Hepatocyte (in vitro differentiated cells): ENCODE data around the gene PTH2R. TPM values are rescaled to one million over a fixed set of nuclear protein-coding genes. Genes with fewer than 3 reads are reported as not detected.
A peak's percentile ranks its signal among the peaks of the same experiment; 100 is the strongest.
"Not testable (repeated sequence)": the region's sequence is repeated elsewhere in the genome, so short reads cannot be mapped to it uniquely, and the experiment has no call there.

Experiments used
- DNase-seq: peaks from one replicate; pipeline ENCODE4 v3.0.0-alpha.2; 2016; ENCODE audit warnings: low spot score
- H2AFZ ChIP-seq: fragments of 200-600 bp; sonication (generic); 2 replicates; pipeline ENCODE4 v1.6.0; 2016; ENCODE audit warnings: antibody characterized with exemption, mild to moderate bottlenecking
- H3K27ac ChIP-seq: fragments of 200-600 bp; sonication (generic); 2 replicates; pipeline ENCODE4 v1.5.1; 2016; ENCODE audit warnings: mild to moderate bottlenecking
- H3K27me3 ChIP-seq: fragments of 200-600 bp; sonication (generic); 2 replicates; pipeline ENCODE4 v1.6.1; 2016
- H3K36me3 ChIP-seq: fragments of 200-600 bp; sonication (generic); replicated peaks from 2 replicates; pipeline ENCODE4 v1.5.1; 2016; ENCODE audit warnings: low read depth; ENCODE audit not compliant: insufficient read depth
- H3K4me1 ChIP-seq: fragments of 200-600 bp; sonication (generic); 2 replicates; pipeline ENCODE4 v1.5.1; 2016; ENCODE audit warnings: mild to moderate bottlenecking, moderate library complexity; ENCODE audit not compliant: insufficient read depth
- H3K4me2 ChIP-seq: fragments of 200-600 bp; sonication (generic); 2 replicates; pipeline ENCODE4 v1.6.0; 2016
- H3K4me3 ChIP-seq: fragments of 200-600 bp; sonication (generic); 2 replicates; pipeline ENCODE4 v1.5.1; 2016; ENCODE audit warnings: mild to moderate bottlenecking
- H3K79me2 ChIP-seq: fragments of 200-600 bp; sonication (generic); 2 replicates; pipeline ENCODE4 v1.6.0; 2017; ENCODE audit warnings: mild to moderate bottlenecking
- H3K9me2 ChIP-seq: fragments of 200-600 bp; sonication (generic); replicated peaks from 2 replicates; pipeline ENCODE4 v1.6.0; 2017; ENCODE audit warnings: mild to moderate bottlenecking; ENCODE audit not compliant: insufficient read depth
- H3K9me3 ChIP-seq: fragments of 200-600 bp; sonication (generic); 2 replicates; pipeline ENCODE4 v1.5.1; 2016; ENCODE audit warnings: low read depth, mild to moderate bottlenecking
- H4K20me1 ChIP-seq: fragments of 200-600 bp; sonication (generic); 2 replicates; pipeline ENCODE4 v1.6.0; 2016; ENCODE audit warnings: mild to moderate bottlenecking; ENCODE audit not compliant: insufficient read depth, poor library complexity, severe bottlenecking
- CTCF ChIP-seq: fragments of 200-600 bp; sonication (generic); IDR thresholded peaks from 2 replicates; pipeline ENCODE4 v1.5.1; 2016; ENCODE audit warnings: antibody characterized with exemption, mild to moderate bottlenecking; ENCODE audit not compliant: poor library complexity
- EZH2 ChIP-seq: fragments of 200-600 bp; sonication (generic); IDR thresholded peaks from 2 replicates; pipeline ENCODE4 v1.6.1; 2016; ENCODE audit warnings: antibody characterized with exemption, mild to moderate bottlenecking, borderline replicate concordance
- EZH2phosphoT487 ChIP-seq: fragments of 200-600 bp; sonication (generic); IDR thresholded peaks from one replicate; pipeline ENCODE4 v1.6.1; 2018; ENCODE audit warnings: antibody characterized with exemption, mild to moderate bottlenecking, low read depth, moderate library complexity; ENCODE audit not compliant: unreplicated experiment, severe bottlenecking
- WGBS: methylation state at CpG from one replicate; pipeline ENCODE4 v1.1.6; 2016; ENCODE audit warnings: low lambda C conversion rate; ENCODE audit errors: missing lambda C conversion rate; 5-methylcytosine and 5-hydroxymethylcytosine counted together
- polyA plus RNA-seq: library from polyadenylated mRNA; unstranded; fragments of >200 nt; fragmentation: Nextera tagmentation; extraction: Ambion mirVana; gene quantifications from 2 replicates; pipeline ENCODE4 v1.2.1, GENCODE V29; 2016
- total RNA-seq: library from RNA; depleted of rRNA; stranded (reverse); fragments of >200 nt; gene quantifications from 2 replicates; pipeline ENCODE4 v1.2.3, GENCODE V29; 2014

Gene PTH2R
- total and polyA plus RNA-seq, 2 experiments from 2014 or later, result not detected

GRCh38 chr2:208482453-208483015 lies 75.9 kb downstream of the PTH2R start:
- not testable (repeated sequence) for H3K27me3 ChIP-seq, H3K27ac ChIP-seq, H3K4me1 ChIP-seq, H3K9me2 ChIP-seq, H3K4me3 ChIP-seq, H4K20me1 ChIP-seq, H2AFZ ChIP-seq, H3K79me2 ChIP-seq, DNase-seq, H3K36me3 ChIP-seq, H3K4me2 ChIP-seq, H3K9me3 ChIP-seq
- WGBS, result 89% methylated on average over 8 of the region's 8 CpGs

GRCh38 chr2:208485390-208485789 lies 78.8 kb downstream of the PTH2R start:
- Histone ChIP-seq H2AFZ (no peak overlapping the region), H3K4me2 (no peak overlapping the region), H3K4me1 (peaks cover 6% of the 10 kb centered on the region), H3K27ac (no peak overlapping the region), H3K9me3 (no peaks in the 10 kb centered on the region), H3K27me3 (no peaks in the 10 kb centered on the region), H4K20me1 (no peaks in the 10 kb centered on the region), H3K36me3 (no peaks in the 10 kb centered on the region), H3K79me2 (no peaks in the 10 kb centered on the region), H3K9me2 (no peaks in the 10 kb centered on the region), H3K4me3 (no peak overlapping the region)
- 89% methylated on average over 3 of the region's 3 CpGs for WGBS
- no peak for DNase-seq
- TF ChIP-seq CTCF (no peak), EZH2 (no peak), EZH2phosphoT487 (no peak)

- TF ChIP-seq CTCF, result no peak
- TF ChIP-seq EZH2phosphoT487, result no peak
- TF ChIP-seq EZH2, result no peak
- Histone ChIP-seq H3K27me3 (no peaks in the 10 kb centered on the region), H3K36me3 (no peaks in the 10 kb centered on the region), H3K79me2 (no peaks in the 10 kb centered on the region), H3K9me2 (no peaks in the 10 kb centered on the region), H4K20me1 (no peaks in the 10 kb centered on the region), H3K27ac (no peak overlapping the region), H2AFZ (no peak overlapping the region), H3K4me3 (no peak overlapping the region), H3K4me2 (peak overlapping the region; percentile 55), H3K4me1 (peaks cover 6% of the 10 kb centered on the region), H3K9me3 (no peaks in the 10 kb centered on the region)
- WGBS, result 56% methylated on average over 12 of the region's 12 CpGs
- peak; percentile 11 for DNase-seq
Observed at GRCh38 chr2:208488686-208489564, 82.3 kb downstream of the PTH2R start.

- Histone ChIP-seq H3K36me3 (no peaks in the 10 kb centered on the region), H3K27me3 (no peaks in the 10 kb centered on the region), H3K9me3 (no peaks in the 10 kb centered on the region), H3K4me3 (no peak overlapping the region), H3K27ac (no peak overlapping the region), H3K79me2 (no peaks in the 10 kb centered on the region), H3K4me2 (no peak overlapping the region), H3K9me2 (no peaks in the 10 kb centered on the region), H4K20me1 (no peaks in the 10 kb centered on the region), H3K4me1 (peaks cover 6% of the 10 kb centered on the region), H2AFZ (no peak overlapping the region)
- no peak for DNase-seq
- TF ChIP-seq EZH2phosphoT487 (no peak), CTCF (peak; percentile 10)
- WGBS, result 23% methylated on average over 2 of the region's 2 CpGs
Observed at GRCh38 chr2:208489687-208490086, 83.1 kb downstream of the PTH2R start.
